Measurements from ENCODE around the gene MSI2. TPM values are rescaled to one million over a fixed set of nuclear protein-coding genes. Genes with fewer than 3 reads are reported as not detected.

MSI2 gene
- total and polyA plus RNA-seq, 9 of the 15 experiments (the other 6 are each of a cell fraction or from before 2014, with no cell fraction given), result 4.6 to 61.8 (median 42.4) TPM

- ChIA-PET CTCF (ENCODE audit: low intra/inter-chr PET ratio) (no interaction called here), POLR2A (no interaction called here)
- H3K4me3 ChIP-seq, result no peak overlapping the region
- BruUV-seq (replicated peaks), result no TSS peak
- intact Hi-C loops (cut with micrococcal nuclease), result no loop called here
- H3K4me2 ChIP-seq (ENCODE audit: insufficient read depth, low read length), result no peak overlapping the region
- no peak overlapping the region for H2AFZ ChIP-seq (ENCODE audit: low read depth, low read length)
- no peaks in the 10 kb centered on the region for H3K27me3 ChIP-seq (ENCODE audit: control insufficient read depth in 2 of 2, insufficient read depth in 2 of 2, low read length in 2 of 2)
- ATAC-seq (no peak), FAIRE-seq (no peak), DNase-seq (ENCODE audit: extremely low read depth in 1 of 4, low spot score in 3 of 4) (no peak)
- in situ Hi-C loops (cut with MboI), result no loop called here
- peaks cover 11% of the 10 kb centered on the region; the same call in 2 of the 3 replicates for H3K36me3 ChIP-seq (ENCODE audit: control insufficient read depth, insufficient read depth, low read length)
- peaks cover 3% of the 10 kb centered on the region; the same call in 1 of the 3 replicates for H3K79me2 ChIP-seq (ENCODE audit: control insufficient read depth, insufficient read depth, low read length)
- no peaks in the 10 kb centered on the region for H3K9me3 ChIP-seq (replicated peaks; ENCODE audit: control insufficient read depth, insufficient read depth, low read depth, low read length)
- no peaks in the 10 kb centered on the region for H3K9me1 ChIP-seq (ENCODE audit: control insufficient read depth, insufficient read depth, low read length)
- 93% methylated on average over 5 of the region's 5 CpGs for WGBS (ENCODE audit: insufficient coverage, low coverage, missing lambda C conversion rate)
- no peak overlapping the region for H3K9ac ChIP-seq (ENCODE audit: insufficient read depth in 1 of 2, low read depth in 2 of 2, low read length in 2 of 2)
- no peaks in the 10 kb centered on the region for H3K4me1 ChIP-seq (replicated peaks in 1 of 2; ENCODE audit: control insufficient read depth in 2 of 2, insufficient read depth in 2 of 2, low read length in 2 of 2)
- H4K20me1 ChIP-seq (replicated peaks; ENCODE audit: control insufficient read depth, insufficient read depth, low read length), result peaks cover 11% of the 10 kb centered on the region; the same call in 1 of the 2 replicates
- no peak overlapping the region for H3K27ac ChIP-seq (ENCODE audit: extremely low read depth, low read depth, low read length)
- TF ChIP-seq ZNF121 (CRISPR knock-in tag; conservative IDR thresholded peaks at IDR 0.05) (0 out of 2 replicates have a peak, but pooled peaks have one; percentile 22), BCL6 (CRISPR knock-in tag; IDR thresholded peaks at IDR 0.05) (no peak)
These were observed 60.0 kb downstream of the MSI2 start for GRCh38 chr17:57316361-57316760.

DNA sequence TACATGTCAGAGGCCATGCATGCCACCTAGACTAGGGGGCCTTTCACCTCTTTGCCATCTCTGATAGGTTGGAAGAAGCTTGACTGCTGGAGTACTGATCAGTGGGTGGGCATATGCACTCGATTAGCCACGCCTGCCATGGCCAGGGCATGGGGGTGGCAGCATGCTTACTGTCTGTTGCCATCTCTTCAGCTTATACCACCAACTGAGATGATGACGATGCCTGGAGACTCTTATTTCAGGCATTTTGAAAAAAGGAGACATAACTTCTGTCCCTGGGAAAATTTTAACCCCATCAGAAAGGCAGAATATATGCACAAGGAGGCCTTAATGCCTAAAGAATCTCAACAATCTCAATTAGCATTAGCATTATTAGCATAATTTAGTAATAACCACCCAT, 60.8 kb downstream of the MSI2 start:
- CTCF ChIA-PET (ENCODE audit: low intra/inter-chr PET ratio), result no interaction called here
- Histone ChIP-seq H3K4me3 (no peak overlapping the region), H3K79me2 (ENCODE audit: control insufficient read depth, insufficient read depth, low read length) (peaks cover 3% of the 10 kb centered on the region; the same call in 1 of the 3 replicates), H3K4me2 (ENCODE audit: insufficient read depth, low read length) (no peak overlapping the region), H3K27me3 (ENCODE audit: control insufficient read depth in 2 of 2, insufficient read depth in 2 of 2, low read length in 2 of 2) (no peaks in the 10 kb centered on the region), H3K9me3 (replicated peaks; ENCODE audit: control insufficient read depth, insufficient read depth, low read depth, low read length) (no peaks in the 10 kb centered on the region), H3K9ac (ENCODE audit: insufficient read depth in 1 of 2, low read depth in 2 of 2, low read length in 2 of 2) (no peak overlapping the region), H3K4me1 (replicated peaks in 1 of 2; ENCODE audit: control insufficient read depth in 2 of 2, insufficient read depth in 2 of 2, low read length in 2 of 2) (no peaks in the 10 kb centered on the region), H3K36me3 (ENCODE audit: control insufficient read depth, insufficient read depth, low read length) (peaks cover 9% of the 10 kb centered on the region; the same call in 2 of the 3 replicates), H2AFZ (ENCODE audit: low read depth, low read length) (no peak overlapping the region), H3K27ac (ENCODE audit: extremely low read depth, low read depth, low read length) (no peak overlapping the region), H4K20me1 (replicated peaks; ENCODE audit: control insufficient read depth, insufficient read depth, low read length) (peaks cover 11% of the 10 kb centered on the region; the same call in 1 of the 2 replicates), H3K9me1 (ENCODE audit: control insufficient read depth, insufficient read depth, low read length) (no peaks in the 10 kb centered on the region)
- FAIRE-seq (no peak), ATAC-seq (no peak), DNase-seq (ENCODE audit: extremely low read depth in 1 of 4, low spot score in 3 of 4) (no peak)
- in situ Hi-C loops (cut with MboI), result no loop called here
- POLR2A ChIA-PET, result no interaction called here
- intact Hi-C loops (cut with micrococcal nuclease), result no loop called here
- WGBS (ENCODE audit: insufficient coverage, low coverage, missing lambda C conversion rate), result 95% methylated on average over 3 of the region's 3 CpGs
- BruUV-seq (replicated peaks), result no TSS peak
- TF ChIP-seq ZBTB1 (CRISPR knock-in tag; IDR thresholded peaks at IDR 0.05; ENCODE audit: borderline replicate concordance, low read depth) (no peak), ZNF121 (CRISPR knock-in tag; conservative IDR thresholded peaks at IDR 0.05) (no peak), POLR3A (IDR thresholded peaks at IDR 0.05; ENCODE audit: borderline replicate concordance, extremely low read depth, insufficient read depth, insufficient read length) (no peak), CAMTA2 (CRISPR knock-in tag; conservative IDR thresholded peaks at IDR 0.05) (no peak), SIN3A (IDR thresholded peaks at IDR 0.05; ENCODE audit: borderline replicate concordance in 2 of 2, control insufficient read depth in 1 of 2, low read depth in 2 of 2, low read length in 2 of 2) (no peak), ZNF76 (CRISPR knock-in tag; IDR thresholded peaks at IDR 0.05; ENCODE audit: borderline replicate concordance) (no peak), PRPF4 (IDR thresholded peaks at IDR 0.05; ENCODE audit: insufficient read depth, low read depth, low read length, poor library complexity, severe bottlenecking) (no peak), RBM22 (IDR thresholded peaks at IDR 0.05; ENCODE audit: low read depth, low read length, poor library complexity, severe bottlenecking) (no peak)
- TF ChIP-seq, protein P1, sequence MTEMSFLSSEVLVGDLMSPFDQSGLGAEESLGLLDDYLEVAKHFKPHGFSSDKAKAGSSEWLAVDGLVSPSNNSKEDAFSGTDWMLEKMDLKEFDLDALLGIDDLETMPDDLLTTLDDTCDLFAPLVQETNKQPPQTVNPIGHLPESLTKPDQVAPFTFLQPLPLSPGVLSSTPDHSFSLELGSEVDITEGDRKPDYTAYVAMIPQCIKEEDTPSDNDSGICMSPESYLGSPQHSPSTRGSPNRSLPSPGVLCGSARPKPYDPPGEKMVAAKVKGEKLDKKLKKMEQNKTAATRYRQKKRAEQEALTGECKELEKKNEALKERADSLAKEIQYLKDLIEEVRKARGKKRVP (CRISPR knock-in tag; IDR thresholded peaks at IDR 0.05), result no peak

All from K562 (cell line).